Lower lobe of right lung (tissue), 2 donors: ENCODE results near the gene PGK2. TPM values are rescaled to one million over a fixed set of nuclear protein-coding genes. Genes with fewer than 3 reads are reported as not detected.
"Not testable (repeated sequence)": the region's sequence is repeated elsewhere in the genome, so short reads cannot be mapped to it uniquely, and the experiment has no call there.

Source experiments
- ATAC-seq, 2 donors: fragments of 200-7000 bp; cut with Tn5 transposase; one replicate each; pipeline ENCODE4 v1.9.1; 2020 to 2022; ENCODE audit warnings: mild to moderate bottlenecking in 2 of 2, moderate library complexity in 2 of 2
- DNase-seq: peaks from one replicate; pipeline ENCODE4 v3.0.0-alpha.2; 2020
- H3K27ac ChIP-seq: fragments of 200-600 bp; one replicate; pipeline ENCODE4 v1.8.0; 2022
- H3K27me3 ChIP-seq: fragments of 200-600 bp; one replicate; pipeline ENCODE4 v1.8.0; 2022; ENCODE audit warnings: low read depth
- H3K36me3 ChIP-seq: fragments of 200-600 bp; one replicate; pipeline ENCODE4 v1.8.0; 2022; ENCODE audit warnings: mild to moderate bottlenecking
- H3K4me1 ChIP-seq: fragments of 200-600 bp; one replicate; pipeline ENCODE4 v1.8.0; 2022
- H3K4me3 ChIP-seq: fragments of 200-600 bp; one replicate; pipeline ENCODE4 v1.8.0; 2022; ENCODE audit warnings: mild to moderate bottlenecking
- H3K9me3 ChIP-seq: fragments of 200-600 bp; one replicate; pipeline ENCODE4 v1.8.0; 2022
- CTCF ChIP-seq: fragments of 200-600 bp; IDR thresholded peaks from one replicate; pipeline ENCODE4 v1.8.0; 2022; ENCODE audit warnings: antibody characterized with exemption, mild to moderate bottlenecking
- intact Hi-C: fragments of 100-400 bp; cut with DNase I; formaldehyde crosslinking; loops from one replicate; pipeline ENCODE4 v1.11.0; 2022
- total RNA-seq: library from RNA; stranded (reverse); fragmentation: NEBNext Ultra II Directional; extraction: Animal tissue kit (Norgen Biotek cat#: 25700); gene quantifications from one replicate; pipeline ENCODE4 v1.2.1, GENCODE V29; 2021
- donor health status: DM: no; HTN: yes; CAD: no; lungs with severe emphysema.

PGK2 gene
- total RNA-seq, 1 donor from 2014 or later: not detected

GRCh38 chr6:49813248-49813647 is 26.2 kb upstream of the PGK2 start:
- intact Hi-C loops: no loop called here
- no peak for ATAC-seq
- Histone ChIP-seq H3K4me3 (no peak overlapping the region), H3K27ac (no peak overlapping the region), H3K4me1 (no peaks in the 10 kb centered on the region), H3K27me3 (no peaks in the 10 kb centered on the region), H3K9me3 (no peaks in the 10 kb centered on the region), H3K36me3 (no peaks in the 10 kb centered on the region)
- DNase-seq: no peak
- TF ChIP-seq CTCF: no peak

- intact Hi-C loops: no loop called here
- no peak overlapping the region for H3K4me3 ChIP-seq
- H3K9me3 ChIP-seq: no peaks in the 10 kb centered on the region
- no peak for ATAC-seq
- no peaks in the 10 kb centered on the region for H3K27me3 ChIP-seq
- H3K27ac ChIP-seq: no peak overlapping the region
- H3K4me1 ChIP-seq: no peaks in the 10 kb centered on the region
- no peaks in the 10 kb centered on the region for H3K36me3 ChIP-seq
- TF ChIP-seq CTCF: no peak
- DNase-seq: no peak
These were observed 19.1 kb upstream of the PGK2 start for GRCh38 chr6:49806145-49806544.

GRCh38 chr6:49805246-49805645 is 18.2 kb upstream of the PGK2 start:
- TF ChIP-seq CTCF: no peak
- ATAC-seq (no peak), DNase-seq (no peak)
- intact Hi-C loops: no loop called here
- no peak overlapping the region for H3K4me3 ChIP-seq
- no peaks in the 10 kb centered on the region for H3K27me3 ChIP-seq
- H3K9me3 ChIP-seq: no peaks in the 10 kb centered on the region
- no peaks in the 10 kb centered on the region for H3K36me3 ChIP-seq
- no peaks in the 10 kb centered on the region for H3K4me1 ChIP-seq
- no peak overlapping the region for H3K27ac ChIP-seq

- Histone ChIP-seq H3K36me3 (no peaks in the 10 kb centered on the region), H3K27me3 (no peaks in the 10 kb centered on the region), H3K9me3 (no peaks in the 10 kb centered on the region), H3K4me3 (no peak overlapping the region), H3K27ac (no peak overlapping the region), H3K4me1 (no peaks in the 10 kb centered on the region)
- no peak for ATAC-seq
- intact Hi-C loops: no loop called here
- no peak for DNase-seq
- TF ChIP-seq CTCF: no peak
These were observed 14.4 kb upstream of the PGK2 start for GRCh38 chr6:49801525-49801924.

GRCh38 chr6:49799090-49799489 is 12.0 kb upstream of the PGK2 start:
- H3K27me3 ChIP-seq: no peaks in the 10 kb centered on the region
- no peak for DNase-seq
- no peak for TF ChIP-seq CTCF
- no peak for ATAC-seq
- no peaks in the 10 kb centered on the region for H3K36me3 ChIP-seq
- intact Hi-C loops: no loop called here
- no peaks in the 10 kb centered on the region for H3K4me1 ChIP-seq
- H3K4me3 ChIP-seq: no peak overlapping the region
- no peaks in the 10 kb centered on the region for H3K9me3 ChIP-seq
- H3K27ac ChIP-seq: no peak overlapping the region

DNA sequence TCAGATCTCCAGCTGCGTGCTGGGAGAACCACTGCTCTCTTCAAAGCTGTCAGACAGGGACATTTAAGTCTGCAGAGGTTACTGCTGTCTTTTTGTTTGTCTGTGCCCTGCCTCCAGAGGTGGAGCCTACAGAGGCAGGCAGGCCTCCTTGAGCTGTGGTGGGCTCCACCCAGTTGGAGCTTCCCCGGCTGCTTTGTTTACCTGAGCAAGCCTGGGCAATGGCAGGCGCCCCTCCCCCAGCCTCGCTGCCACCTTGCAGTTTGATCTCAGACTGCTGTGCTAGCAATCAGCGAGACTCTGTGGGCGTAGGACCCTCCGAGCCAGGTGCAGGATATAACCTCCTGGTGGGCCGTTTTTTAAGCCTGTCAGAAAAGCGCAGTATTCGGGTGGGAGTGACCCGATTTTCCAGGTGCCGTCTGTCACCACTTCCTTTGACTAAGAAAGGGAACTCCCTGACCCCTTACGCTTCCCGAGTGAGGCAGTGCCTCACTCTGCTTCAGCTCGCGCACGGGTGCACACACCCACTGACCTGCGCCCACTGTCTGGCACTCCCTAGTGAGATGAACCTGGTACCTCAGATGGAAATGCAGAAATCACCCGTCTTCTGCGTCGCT is 9.9 kb upstream of the PGK2 start:
- ATAC-seq, DNase-seq, H3K4me3 ChIP-seq, H3K9me3 ChIP-seq, H3K36me3 ChIP-seq, intact Hi-C loops, H3K4me1 ChIP-seq, H3K27ac ChIP-seq, H3K27me3 ChIP-seq: not testable (repeated sequence)
